ENCODE data around the gene ALDOB.

DNA sequence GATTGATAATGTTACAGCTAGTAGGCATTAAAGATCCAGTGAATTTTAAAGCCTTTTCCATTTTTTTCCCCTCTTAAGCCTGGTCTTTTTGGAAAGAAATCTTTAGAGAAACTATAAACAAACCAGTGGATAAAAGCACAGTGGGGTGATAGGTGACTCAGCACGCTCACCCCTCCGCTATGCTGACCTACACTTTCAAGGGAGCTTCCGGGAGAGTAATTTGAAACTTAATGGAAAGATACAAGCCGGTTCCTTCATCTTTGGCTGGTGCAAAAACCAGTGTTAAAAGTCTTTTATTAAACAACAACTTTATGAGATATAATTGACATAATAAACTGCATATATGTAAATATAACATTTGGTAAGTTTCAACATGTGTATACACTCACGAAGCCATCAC is 27.0 kb upstream of the ALDOB start:
- TF ChIP-seq POLR2A (IDR thresholded peaks at IDR 0.05), result no peak
- TF ChIP-seq, protein P1, sequence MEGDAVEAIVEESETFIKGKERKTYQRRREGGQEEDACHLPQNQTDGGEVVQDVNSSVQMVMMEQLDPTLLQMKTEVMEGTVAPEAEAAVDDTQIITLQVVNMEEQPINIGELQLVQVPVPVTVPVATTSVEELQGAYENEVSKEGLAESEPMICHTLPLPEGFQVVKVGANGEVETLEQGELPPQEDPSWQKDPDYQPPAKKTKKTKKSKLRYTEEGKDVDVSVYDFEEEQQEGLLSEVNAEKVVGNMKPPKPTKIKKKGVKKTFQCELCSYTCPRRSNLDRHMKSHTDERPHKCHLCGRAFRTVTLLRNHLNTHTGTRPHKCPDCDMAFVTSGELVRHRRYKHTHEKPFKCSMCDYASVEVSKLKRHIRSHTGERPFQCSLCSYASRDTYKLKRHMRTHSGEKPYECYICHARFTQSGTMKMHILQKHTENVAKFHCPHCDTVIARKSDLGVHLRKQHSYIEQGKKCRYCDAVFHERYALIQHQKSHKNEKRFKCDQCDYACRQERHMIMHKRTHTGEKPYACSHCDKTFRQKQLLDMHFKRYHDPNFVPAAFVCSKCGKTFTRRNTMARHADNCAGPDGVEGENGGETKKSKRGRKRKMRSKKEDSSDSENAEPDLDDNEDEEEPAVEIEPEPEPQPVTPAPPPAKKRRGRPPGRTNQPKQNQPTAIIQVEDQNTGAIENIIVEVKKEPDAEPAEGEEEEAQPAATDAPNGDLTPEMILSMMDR (IDR thresholded peaks at IDR 0.05), result no peak

All from uterus (tissue), 2 donors.